Epithelial cell of esophagus (primary cell): ENCODE results near the gene ZNF155.

ENCODE experiments used
- DNase-seq: peaks from one replicate; pipeline ENCODE4 v3.0.0; 2010; ENCODE audit warnings: low read depth
- H3K4me3 ChIP-seq: 2 replicates; pipeline ENCODE4 v1.5.1; 2011; ENCODE audit warnings: mild to moderate bottlenecking, low read length, control low read depth
- TF ChIP-seq, protein P1 (sequence below): IDR thresholded peaks from 2 replicates; pipeline ENCODE4 v1.5.1; 2011; ENCODE audit warnings: low read depth, mild to moderate bottlenecking, low read length, control low read depth, inconsistent platforms; ENCODE audit not compliant: insufficient read depth; ENCODE audit errors: missing control alignments

Gene ZNF155

DNA sequence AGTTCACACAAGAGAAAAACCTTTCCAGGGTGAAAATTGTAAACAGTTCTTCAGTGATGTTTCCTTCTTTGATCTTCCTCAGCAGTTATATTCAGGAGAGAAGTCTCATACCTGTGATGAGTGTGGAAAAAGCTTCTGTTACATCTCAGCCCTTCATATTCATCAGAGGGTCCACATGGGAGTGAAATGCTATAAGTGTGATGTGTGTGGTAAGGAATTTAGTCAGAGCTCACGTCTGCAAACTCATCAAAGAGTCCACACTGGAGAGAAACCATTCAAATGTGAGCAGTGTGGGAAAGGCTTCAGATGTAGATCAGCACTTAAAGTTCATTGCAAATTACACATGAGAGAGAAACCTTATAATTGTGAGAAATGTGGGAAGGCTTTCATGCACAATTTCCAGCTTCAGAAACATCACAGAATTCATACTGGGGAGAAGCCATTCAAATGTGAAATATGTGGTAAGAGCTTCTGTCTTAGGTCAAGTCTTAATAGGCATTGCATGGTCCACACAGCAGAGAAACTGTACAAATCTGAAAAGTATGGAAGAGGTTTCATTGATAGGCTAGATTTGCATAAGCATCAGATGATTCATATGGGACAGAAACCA is 48.1 kb downstream of the ZNF155 start:
- DNase-seq: no peak
- TF ChIP-seq, protein P1, sequence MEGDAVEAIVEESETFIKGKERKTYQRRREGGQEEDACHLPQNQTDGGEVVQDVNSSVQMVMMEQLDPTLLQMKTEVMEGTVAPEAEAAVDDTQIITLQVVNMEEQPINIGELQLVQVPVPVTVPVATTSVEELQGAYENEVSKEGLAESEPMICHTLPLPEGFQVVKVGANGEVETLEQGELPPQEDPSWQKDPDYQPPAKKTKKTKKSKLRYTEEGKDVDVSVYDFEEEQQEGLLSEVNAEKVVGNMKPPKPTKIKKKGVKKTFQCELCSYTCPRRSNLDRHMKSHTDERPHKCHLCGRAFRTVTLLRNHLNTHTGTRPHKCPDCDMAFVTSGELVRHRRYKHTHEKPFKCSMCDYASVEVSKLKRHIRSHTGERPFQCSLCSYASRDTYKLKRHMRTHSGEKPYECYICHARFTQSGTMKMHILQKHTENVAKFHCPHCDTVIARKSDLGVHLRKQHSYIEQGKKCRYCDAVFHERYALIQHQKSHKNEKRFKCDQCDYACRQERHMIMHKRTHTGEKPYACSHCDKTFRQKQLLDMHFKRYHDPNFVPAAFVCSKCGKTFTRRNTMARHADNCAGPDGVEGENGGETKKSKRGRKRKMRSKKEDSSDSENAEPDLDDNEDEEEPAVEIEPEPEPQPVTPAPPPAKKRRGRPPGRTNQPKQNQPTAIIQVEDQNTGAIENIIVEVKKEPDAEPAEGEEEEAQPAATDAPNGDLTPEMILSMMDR: no peak
- H3K4me3 ChIP-seq: no peak overlapping the region

DNA sequence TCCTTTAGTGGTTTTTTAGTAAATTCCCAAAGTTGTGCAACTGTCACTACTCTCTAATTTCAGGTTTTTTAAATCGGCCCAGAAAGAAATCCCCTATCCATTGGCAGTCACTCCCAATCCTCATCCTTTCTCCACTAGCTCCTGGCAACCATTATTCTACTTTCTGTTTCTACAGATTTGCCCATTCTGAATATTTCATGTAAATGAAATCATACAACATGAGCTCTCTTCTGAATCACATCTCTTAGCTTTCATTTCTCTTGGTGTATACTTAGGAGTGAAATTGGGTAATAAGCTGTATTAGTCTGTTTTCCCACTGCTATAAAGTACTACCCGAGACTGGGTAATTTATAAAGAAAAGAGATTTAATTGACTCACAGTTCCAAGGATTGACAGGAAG is 58.2 kb downstream of the ZNF155 start:
- TF ChIP-seq, protein P1: no peak
- no peak for DNase-seq
- no peak overlapping the region for H3K4me3 ChIP-seq
